DMS53 treated with DMSO at 0.1 percent for 48 hours (cell line): ENCODE results near the gene TMEM128.
"Not testable (repeated sequence)": the region's sequence is repeated elsewhere in the genome, so short reads cannot be mapped to it uniquely, and the experiment has no call there.

ENCODE experiments used
- DNase-seq: peaks from one replicate; lab custom pipeline; 2025; ENCODE audit not compliant: unreplicated experiment; lab: John Stamatoyannopoulos, UW

TMEM128 gene

GRCh38 chr4:4200624-4201023 lies 47.4 kb downstream of the TMEM128 start:
- no peak for DNase-seq

GRCh38 chr4:4195354-4195753 lies 52.7 kb downstream of the TMEM128 start:
- no peak for DNase-seq

GRCh38 chr4:4188557-4188956 lies 59.5 kb downstream of the TMEM128 start:
- DNase-seq: not testable (repeated sequence)
